Breast epithelium (tissue), 3 donors: ENCODE results near the gene FNDC5.

Source experiments
- CTCF ChIP-seq, 3 donors: fragments of 450-650 bp; IDR thresholded peaks; one replicate each; pipeline ENCODE4 v1.5.1; 2016 to 2017; ENCODE audit warnings: antibody characterized with exemption in 3 of 3, mild to moderate bottlenecking in 3 of 3, moderate library complexity in 3 of 3
- POLR2A ChIP-seq: fragments of 450-650 bp; IDR thresholded peaks from one replicate; pipeline ENCODE4 v1.6.1; 2016; ENCODE audit warnings: antibody characterized with exemption, mild to moderate bottlenecking, moderate library complexity

DNA sequence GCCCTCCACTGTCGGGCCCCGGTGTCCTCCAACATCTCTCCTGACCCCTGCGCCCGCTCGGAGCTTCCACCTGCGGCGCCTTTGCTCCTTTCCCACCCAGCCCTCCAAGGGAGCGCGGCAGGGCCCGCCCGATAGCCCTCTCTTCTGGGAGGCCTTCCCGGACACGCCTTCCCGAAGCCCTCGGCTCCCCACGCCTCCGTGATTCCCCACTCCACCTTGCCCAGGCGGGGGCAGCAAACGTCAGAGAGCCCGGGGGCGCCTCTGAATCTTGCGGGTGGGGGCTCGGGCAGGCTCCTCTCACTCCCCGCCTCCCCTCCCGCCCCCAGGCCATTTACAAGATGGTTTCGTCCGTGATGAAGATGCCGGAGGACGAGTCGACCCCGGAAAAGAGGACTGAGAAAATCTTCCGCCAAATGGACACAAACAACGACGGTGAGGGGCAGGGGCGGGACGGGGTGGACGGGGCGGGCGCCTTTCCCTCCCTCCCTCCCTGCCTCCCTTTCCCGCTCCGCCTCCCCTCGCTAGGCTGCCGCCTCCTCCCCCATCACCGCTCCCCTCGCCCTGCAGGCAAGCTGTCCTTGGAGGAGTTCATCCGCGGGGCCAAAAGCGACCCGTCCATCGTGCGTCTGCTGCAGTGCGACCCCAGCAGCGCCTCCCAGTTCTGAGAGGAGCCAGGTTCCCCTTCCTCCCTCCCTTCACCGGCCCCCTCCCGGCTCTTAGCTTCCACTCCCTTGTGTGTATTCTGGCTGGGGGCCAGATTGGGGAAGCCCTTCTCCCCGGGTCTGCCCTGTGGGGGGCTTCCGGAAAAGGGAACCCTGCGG is 22.7 kb upstream of the FNDC5 start:
- no peak for TF ChIP-seq CTCF (IDR thresholded peaks at IDR 0.05)
- TF ChIP-seq POLR2A: no peak
